ENCODE data around the gene RRP8. TPM values are rescaled to one million over a fixed set of nuclear protein-coding genes. Genes with fewer than 3 reads are reported as not detected.

RRP8 gene
- total and polyA plus RNA-seq, 7 donors = 10.2 to 23.2 (median 20.7) TPM

- H3K27me3 ChIP-seq = no peaks in the 10 kb centered on the region
- no peak overlapping the region for H3K4me3 ChIP-seq
- H3K4me1 ChIP-seq = peaks cover 0 to 7% (median 5%) of the 10 kb centered on the region in 4 donors
- no peak overlapping the region for H3K27ac ChIP-seq
- peaks cover 22 to 57% (median 34%) of the 10 kb centered on the region in 4 donors for H3K36me3 ChIP-seq
- no peak for DNase-seq
- intact Hi-C loops (cut with DNase I) = no loop called here
- no peak for TF ChIP-seq EP300 (IDR thresholded peaks at IDR 0.05)
- TF ChIP-seq, protein P1, sequence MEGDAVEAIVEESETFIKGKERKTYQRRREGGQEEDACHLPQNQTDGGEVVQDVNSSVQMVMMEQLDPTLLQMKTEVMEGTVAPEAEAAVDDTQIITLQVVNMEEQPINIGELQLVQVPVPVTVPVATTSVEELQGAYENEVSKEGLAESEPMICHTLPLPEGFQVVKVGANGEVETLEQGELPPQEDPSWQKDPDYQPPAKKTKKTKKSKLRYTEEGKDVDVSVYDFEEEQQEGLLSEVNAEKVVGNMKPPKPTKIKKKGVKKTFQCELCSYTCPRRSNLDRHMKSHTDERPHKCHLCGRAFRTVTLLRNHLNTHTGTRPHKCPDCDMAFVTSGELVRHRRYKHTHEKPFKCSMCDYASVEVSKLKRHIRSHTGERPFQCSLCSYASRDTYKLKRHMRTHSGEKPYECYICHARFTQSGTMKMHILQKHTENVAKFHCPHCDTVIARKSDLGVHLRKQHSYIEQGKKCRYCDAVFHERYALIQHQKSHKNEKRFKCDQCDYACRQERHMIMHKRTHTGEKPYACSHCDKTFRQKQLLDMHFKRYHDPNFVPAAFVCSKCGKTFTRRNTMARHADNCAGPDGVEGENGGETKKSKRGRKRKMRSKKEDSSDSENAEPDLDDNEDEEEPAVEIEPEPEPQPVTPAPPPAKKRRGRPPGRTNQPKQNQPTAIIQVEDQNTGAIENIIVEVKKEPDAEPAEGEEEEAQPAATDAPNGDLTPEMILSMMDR (IDR thresholded peaks at IDR 0.05) = no peak
- H3K9me3 ChIP-seq = no peaks in the 10 kb centered on the region
- WGBS, 2 donors = 87 to 91% methylated on average over 31 of the region's 31 CpGs
Observed at GRCh38 chr11:6623391-6624363, 20.3 kb upstream of the RRP8 start.

- H3K9me3 ChIP-seq = no peaks in the 10 kb centered on the region
- TF ChIP-seq, protein P1 (IDR thresholded peaks at IDR 0.05) = no peak
- TF ChIP-seq POLR2AphosphoS5 (IDR thresholded peaks at IDR 0.05) = no peak
- no peak for TF ChIP-seq POLR2A (IDR thresholded peaks at IDR 0.05)
- TF ChIP-seq EP300 (IDR thresholded peaks at IDR 0.05) = no peak
- intact Hi-C loops (cut with DNase I) = no loop called here
- H3K4me3 ChIP-seq = no peak overlapping the region
- no peaks in the 10 kb centered on the region for H3K27me3 ChIP-seq
- DNase-seq = no peak
- H3K27ac ChIP-seq = no peak overlapping the region
- H3K36me3 ChIP-seq = peaks cover 22 to 47% (median 31%) of the 10 kb centered on the region in 4 donors
- WGBS, 2 donors = 88 to 90% methylated on average over 24 of the region's 24 CpGs
- H3K4me1 ChIP-seq = peaks cover 0 to 19% (median 16%) of the 10 kb centered on the region in 4 donors
Observed at GRCh38 chr11:6622261-6623171, 19.1 kb upstream of the RRP8 start.

- H3K36me3 ChIP-seq = peaks cover 16 to 43% (median 27%) of the 10 kb centered on the region in 4 donors
- intact Hi-C loops (cut with DNase I) = no loop called here
- no peak overlapping the region for H3K4me3 ChIP-seq
- 87 to 90% methylated on average over 16 of the region's 16 CpGs for WGBS, 2 donors
- H3K27me3 ChIP-seq = no peaks in the 10 kb centered on the region
- no peaks in the 10 kb centered on the region for H3K9me3 ChIP-seq
- DNase-seq = no peak
- TF ChIP-seq, protein P1 (IDR thresholded peaks at IDR 0.05) = no peak
- no peak for TF ChIP-seq EP300 (IDR thresholded peaks at IDR 0.05)
- no peak for TF ChIP-seq POLR2A (IDR thresholded peaks at IDR 0.05)
- no peak for TF ChIP-seq POLR2AphosphoS5 (IDR thresholded peaks at IDR 0.05)
- H3K27ac ChIP-seq = no peak overlapping the region
- peaks cover 0 to 24% (median 22%) of the 10 kb centered on the region in 4 donors for H3K4me1 ChIP-seq
Observed at GRCh38 chr11:6621711-6622211, 18.3 kb upstream of the RRP8 start.

- no peak for DNase-seq
- TF ChIP-seq POLR2AphosphoS5 (IDR thresholded peaks at IDR 0.05) (no peak), EP300 (IDR thresholded peaks at IDR 0.05) (no peak), POLR2A (IDR thresholded peaks at IDR 0.05) (no peak)
- TF ChIP-seq, protein P1 (IDR thresholded peaks at IDR 0.05) = no peak
- whole genome bisulfite sequencing, 2 donors = 32 to 83% methylated on average over 1 of the region's 1 CpG
- H3K4me1 ChIP-seq = peaks cover 0 to 24% (median 22%) of the 10 kb centered on the region in 4 donors
- no peaks in the 10 kb centered on the region for H3K9me3 ChIP-seq
- no peaks in the 10 kb centered on the region for H3K27me3 ChIP-seq
- H3K27ac ChIP-seq = peak overlapping the region in 1 of 4 donors; percentile 98
- peaks cover 11 to 43% (median 20%) of the 10 kb centered on the region in 4 donors for H3K36me3 ChIP-seq
- intact Hi-C loops (cut with DNase I) = no loop called here
- no peak overlapping the region for H3K4me3 ChIP-seq
Observed at GRCh38 chr11:6620636-6621035, 17.2 kb upstream of the RRP8 start.

All from sigmoid colon (tissue), 7 donors.